DND-41 (cell line): ENCODE results near the gene BNIP2.

Source experiments
- ATAC-seq: fragments of 200-7000 bp; cut with Tn5 transposase; 3 replicates; pipeline ENCODE4 v1.9.1; 2021; ENCODE audit warnings: low read depth; ENCODE audit not compliant: insufficient read depth
- DNase-seq: peaks from one replicate; pipeline ENCODE4 v3.0.0-alpha.2; 2020
- H2AFZ ChIP-seq: 2 replicates; pipeline ENCODE4 v1.6.0; 2012; ENCODE audit warnings: low read depth, low read length
- H3K27ac ChIP-seq: 2 replicates; pipeline ENCODE4 v1.5.1; 2012; ENCODE audit warnings: low read length, inconsistent platforms
- H3K27me3 ChIP-seq: fragments of 200-600 bp; sonication (generic); 2 replicates; pipeline ENCODE4 v1.6.0; 2012; ENCODE audit warnings: low read length, mild to moderate bottlenecking, inconsistent platforms; ENCODE audit not compliant: insufficient read depth, poor library complexity
- H3K36me3 ChIP-seq: 2 replicates; pipeline ENCODE4 v1.5.1; 2012; ENCODE audit warnings: low read length, inconsistent platforms; ENCODE audit not compliant: insufficient read depth
- H3K4me1 ChIP-seq: 2 replicates; pipeline ENCODE4 v1.5.1; 2012; ENCODE audit warnings: mild to moderate bottlenecking, low read length; ENCODE audit not compliant: insufficient read depth
- H3K4me2 ChIP-seq: 2 replicates; pipeline ENCODE4 v1.6.0; 2012; ENCODE audit warnings: mild to moderate bottlenecking, moderate library complexity, low read length, inconsistent platforms; ENCODE audit not compliant: insufficient read depth
- H3K4me3 ChIP-seq, 2 experiments: fragments of 200-600 bp in 1 of 2; shearing (Covaris generic) in 1 of 2; 2 replicates each; pipeline ENCODE4 v1.5.1; 2012 to 2016; ENCODE audit warnings: inconsistent platforms in 2 of 2, low read length in 2 of 2, mild to moderate bottlenecking in 2 of 2, low read depth in 1 of 2, moderate library complexity in 1 of 2
- H3K79me2 ChIP-seq: 2 replicates; pipeline ENCODE4 v1.6.0; 2012; ENCODE audit warnings: low read length, inconsistent platforms; ENCODE audit not compliant: insufficient read depth
- H3K9ac ChIP-seq: 2 replicates; pipeline ENCODE4 v1.6.0; 2012; ENCODE audit warnings: low read depth, mild to moderate bottlenecking, inconsistent platforms, low read length, moderate library complexity
- H3K9me3 ChIP-seq: 2 replicates; pipeline ENCODE4 v1.5.1; 2012; ENCODE audit warnings: low read length, moderate library complexity, mild to moderate bottlenecking, inconsistent platforms; ENCODE audit not compliant: insufficient read depth, severe bottlenecking
- H4K20me1 ChIP-seq: 2 replicates; pipeline ENCODE4 v1.6.0; 2012; ENCODE audit warnings: low read length; ENCODE audit not compliant: insufficient read depth
- CTCF ChIP-seq: IDR thresholded peaks from 2 replicates; pipeline ENCODE4 v1.5.1; 2012; ENCODE audit warnings: borderline replicate concordance, low read length, moderate library complexity, mild to moderate bottlenecking; ENCODE audit not compliant: poor library complexity, severe bottlenecking; ENCODE audit errors: extremely low read depth
- EZH2 ChIP-seq: IDR thresholded peaks from 3 replicates; pipeline ENCODE4 v1.6.1; 2012; ENCODE audit warnings: borderline replicate concordance, low read depth, mild to moderate bottlenecking, moderate library complexity, low read length, inconsistent platforms; ENCODE audit not compliant: severe bottlenecking

Gene BNIP2

GRCh38 chr15:59687836-59688235 lies 1.3 kb downstream of the BNIP2 start:
- no peak for TF ChIP-seq EZH2
- no peak for TF ChIP-seq CTCF
- peak; percentile 6 for DNase-seq
- H3K27me3 ChIP-seq, result no peaks in the 10 kb centered on the region
- H3K4me1 ChIP-seq, result peaks cover 45% of the 10 kb centered on the region
- peak overlapping the region; percentile 98 to 99 for H3K4me3 ChIP-seq
- H3K9me3 ChIP-seq, result no peaks in the 10 kb centered on the region
- peak overlapping the region; percentile 96 for H3K27ac ChIP-seq
- H3K9ac ChIP-seq, result peak overlapping the region; percentile 97
- H4K20me1 ChIP-seq, result peaks cover 55% of the 10 kb centered on the region
- no peak overlapping the region for H2AFZ ChIP-seq
- no peak for ATAC-seq
- peak overlapping the region; percentile 75 for H3K4me2 ChIP-seq
- peaks cover 23% of the 10 kb centered on the region for H3K36me3 ChIP-seq
- peaks cover 63% of the 10 kb centered on the region for H3K79me2 ChIP-seq

- H3K4me3 ChIP-seq, result no peak overlapping the region
- H2AFZ ChIP-seq, result no peak overlapping the region
- DNase-seq (no peak), ATAC-seq (no peak)
- TF ChIP-seq EZH2, result no peak
- no peak for TF ChIP-seq CTCF
- H4K20me1 ChIP-seq, result peaks cover 56% of the 10 kb centered on the region
- H3K4me1 ChIP-seq, result peaks cover 45% of the 10 kb centered on the region
- H3K79me2 ChIP-seq, result peaks cover 75% of the 10 kb centered on the region
- H3K36me3 ChIP-seq, result peaks cover 35% of the 10 kb centered on the region
- H3K9ac ChIP-seq, result no peak overlapping the region
- H3K4me2 ChIP-seq, result peak overlapping the region; percentile 75; the same call in 1 of the 2 replicates
- no peaks in the 10 kb centered on the region for H3K27me3 ChIP-seq
- no peak overlapping the region for H3K27ac ChIP-seq
- H3K9me3 ChIP-seq, result no peaks in the 10 kb centered on the region
These were observed 2.7 kb downstream of the BNIP2 start for GRCh38 chr15:59686389-59686788.

- H4K20me1 ChIP-seq, result peaks cover 59% of the 10 kb centered on the region
- no peak for TF ChIP-seq CTCF
- no peak for TF ChIP-seq EZH2
- peak overlapping the region; percentile 75; the same call in 1 of the 2 replicates for H3K4me2 ChIP-seq
- peaks cover 44% of the 10 kb centered on the region for H3K4me1 ChIP-seq
- H3K9ac ChIP-seq, result no peak overlapping the region
- DNase-seq (no peak), ATAC-seq (no peak)
- H3K4me3 ChIP-seq, result 0 out of 4 replicates have a peak overlapping the region, but pooled peaks of 1 of the 2 experiments have one; percentile 3
- H2AFZ ChIP-seq, result no peak overlapping the region
- H3K27ac ChIP-seq, result peak overlapping the region; percentile 48; the same call in 1 of the 2 replicates
- H3K79me2 ChIP-seq, result peaks cover 81% of the 10 kb centered on the region
- H3K36me3 ChIP-seq, result peaks cover 41% of the 10 kb centered on the region
- H3K27me3 ChIP-seq, result no peaks in the 10 kb centered on the region
- H3K9me3 ChIP-seq, result no peaks in the 10 kb centered on the region
These were observed 3.3 kb downstream of the BNIP2 start for GRCh38 chr15:59685737-59686297.

- H3K9me3 ChIP-seq, result no peaks in the 10 kb centered on the region
- no peak for DNase-seq
- H3K4me2 ChIP-seq, result no peak overlapping the region
- peaks cover 56% of the 10 kb centered on the region for H3K79me2 ChIP-seq
- no peak for ATAC-seq
- H3K27me3 ChIP-seq, result no peaks in the 10 kb centered on the region
- TF ChIP-seq CTCF (no peak), EZH2 (no peak)
- peaks cover 29% of the 10 kb centered on the region for H4K20me1 ChIP-seq
- no peak overlapping the region for H3K27ac ChIP-seq
- H3K4me1 ChIP-seq, result peaks cover 13% of the 10 kb centered on the region
- no peak overlapping the region for H3K4me3 ChIP-seq
- no peak overlapping the region for H2AFZ ChIP-seq
- H3K36me3 ChIP-seq, result peaks cover 71% of the 10 kb centered on the region
- no peak overlapping the region for H3K9ac ChIP-seq
These were observed 8.2 kb downstream of the BNIP2 start for GRCh38 chr15:59680870-59681269.
